ENCODE measurements around the gene EDDM3A.
"Not testable (repeated sequence)": the region's sequence is repeated elsewhere in the genome, so short reads cannot be mapped to it uniquely, and the experiment has no call there.

EDDM3A gene, protein sequence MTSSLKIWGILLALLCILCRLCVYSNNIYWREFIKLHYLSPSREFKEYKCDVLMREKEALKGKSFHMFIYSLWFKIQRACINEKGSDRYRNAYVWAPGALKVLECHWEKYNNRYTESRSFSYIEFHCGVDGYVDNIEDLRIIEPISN

DNA sequence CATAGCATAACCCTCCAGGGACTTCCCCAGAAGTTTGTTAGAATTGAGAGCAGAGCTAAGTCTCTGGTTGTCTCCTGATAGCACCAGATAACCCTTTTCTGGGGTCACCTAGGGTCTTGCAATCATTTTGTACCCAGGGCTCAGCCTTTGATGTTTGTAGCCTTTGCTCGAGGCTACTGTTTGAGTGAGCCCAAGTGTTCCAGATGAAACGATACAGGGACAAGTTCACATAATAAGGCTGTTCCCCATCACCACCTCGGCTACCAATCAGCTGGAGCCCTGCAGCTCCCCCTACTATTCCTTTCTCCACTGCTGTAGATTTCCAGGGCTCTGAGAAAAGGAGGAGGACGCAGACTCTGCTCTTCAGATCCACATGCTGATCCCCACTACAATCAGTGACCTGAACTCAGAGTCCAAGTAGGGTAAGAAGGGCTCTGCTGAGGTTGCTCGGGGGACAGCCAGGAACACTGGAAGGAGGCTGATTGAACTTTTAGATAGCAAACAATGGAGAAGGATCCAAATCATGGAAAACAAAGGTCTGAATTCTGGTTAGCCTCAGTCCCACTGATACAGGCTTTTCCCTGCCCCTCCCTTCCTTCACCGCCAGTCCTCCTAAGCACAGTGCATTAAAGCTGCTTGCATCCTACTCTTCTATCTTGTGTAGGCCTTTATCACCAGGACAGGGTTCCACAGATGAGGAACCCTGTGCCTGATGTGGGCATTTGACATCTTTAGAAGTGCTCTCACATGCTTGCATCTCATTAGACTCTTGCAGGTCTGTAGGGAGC is at the start of gene EDDM3A:
TSS of gene EDDM3A (plus strand) at position 317 of the 788 bp plus-strand sequence. CDS start 1,694 bp downstream, outside the sequence.
- FAIRE-seq, result no peak
- no peak for DNase-seq (ENCODE audit: extremely low spot score, insufficient read length, low read depth)

DNA sequence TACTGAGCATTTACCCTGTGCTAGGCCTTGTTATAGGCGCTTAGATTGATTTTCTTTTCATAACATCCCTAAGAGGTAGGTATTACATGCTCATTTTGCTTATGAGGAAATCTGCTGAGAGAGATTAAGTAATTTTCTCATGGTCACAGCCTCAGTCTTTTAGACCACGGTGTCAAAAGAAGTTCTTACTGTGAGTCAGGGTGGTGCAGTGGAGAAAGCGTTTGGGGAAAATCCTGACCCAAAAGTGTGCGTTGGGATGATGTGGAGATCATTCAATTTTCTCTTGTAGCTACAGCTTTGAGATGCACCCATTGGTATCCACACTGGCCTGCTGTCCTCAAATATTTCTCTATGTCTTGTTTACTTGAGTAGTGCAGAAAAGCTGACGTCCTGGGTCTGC is 48.9 kb upstream of the EDDM3A start:
- DNase-seq (ENCODE audit: extremely low spot score, insufficient read length, low read depth) (no peak), FAIRE-seq (no peak)

DNA sequence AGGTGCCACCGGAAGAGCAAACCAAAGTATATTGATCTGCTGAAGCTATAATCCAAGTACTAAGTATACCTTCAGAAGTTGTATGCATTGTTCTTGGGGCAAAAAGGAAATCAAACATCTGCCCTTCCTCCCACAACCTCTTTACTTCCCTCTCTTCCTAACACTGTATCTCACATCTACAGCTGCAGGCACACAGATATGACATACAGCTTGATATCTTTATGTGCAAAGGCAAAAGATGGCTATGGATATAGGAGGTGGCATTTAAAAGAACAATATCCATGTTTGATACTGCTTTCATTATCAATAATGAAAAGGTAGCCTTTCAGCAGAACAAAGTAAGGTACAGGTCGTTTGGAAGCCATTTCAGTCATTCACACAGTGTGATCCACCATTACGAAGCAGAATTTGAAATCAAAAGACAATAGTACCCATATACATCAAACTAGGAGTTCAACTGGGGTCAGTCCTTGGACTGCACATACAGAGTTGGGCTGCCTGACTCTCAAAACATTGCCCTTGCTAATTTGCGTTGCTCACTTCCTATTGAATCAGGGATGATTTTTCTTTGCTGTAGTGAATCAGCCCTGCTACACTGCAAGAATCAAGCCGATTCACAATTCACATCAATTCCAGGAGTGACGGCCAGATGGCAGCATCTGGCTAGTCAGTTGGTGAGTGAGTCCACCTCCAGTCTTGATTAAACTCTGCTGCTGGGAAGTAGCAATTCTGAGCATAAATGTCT is 48.2 kb upstream of the EDDM3A start:
- no peak for DNase-seq (ENCODE audit: extremely low spot score, insufficient read length, low read depth)
- FAIRE-seq, result peak; percentile 84

DNA sequence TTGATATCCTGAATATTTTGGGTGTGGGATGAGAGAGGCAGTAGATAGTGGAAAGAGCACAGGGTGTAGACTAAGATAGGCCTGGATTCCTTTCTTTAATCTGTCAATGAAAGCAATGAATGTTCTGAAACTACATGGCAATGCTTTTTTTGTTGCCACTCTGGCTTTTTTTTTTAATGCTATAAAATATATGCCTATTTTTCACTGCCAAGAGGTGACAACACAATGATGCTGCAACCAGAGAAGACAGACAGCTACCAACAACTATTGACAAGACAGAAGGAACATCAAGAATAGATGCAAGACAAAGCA is 47.7 kb upstream of the EDDM3A start:
- FAIRE-seq, result no peak

DNA sequence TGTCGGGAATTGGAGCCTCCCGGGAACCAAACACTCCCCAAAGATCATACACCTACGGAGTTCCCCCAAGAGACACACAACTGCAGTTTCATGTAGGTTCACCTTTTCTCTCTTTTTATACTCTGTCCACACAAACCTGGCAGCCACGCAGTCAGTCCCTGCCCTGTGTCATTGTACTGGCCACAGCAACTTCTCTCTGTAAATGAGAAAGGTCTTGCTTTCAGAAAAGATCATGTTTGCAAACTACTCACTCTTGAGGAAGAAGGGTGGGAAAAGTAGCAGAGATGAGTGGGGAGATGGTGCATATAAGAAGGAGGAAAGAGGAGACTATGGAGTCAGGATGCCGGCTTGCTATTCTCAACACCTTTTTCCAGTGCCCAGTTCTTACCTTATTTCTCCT is 46.8 kb upstream of the EDDM3A start:
- no peak for DNase-seq (ENCODE audit: extremely low spot score, insufficient read length, low read depth)
- FAIRE-seq, result no peak

More for the DNA sequence above, 47.7 kb upstream of the EDDM3A start:
- no peak for DNase-seq (ENCODE audit: extremely low spot score, insufficient read length, low read depth)

DNA sequence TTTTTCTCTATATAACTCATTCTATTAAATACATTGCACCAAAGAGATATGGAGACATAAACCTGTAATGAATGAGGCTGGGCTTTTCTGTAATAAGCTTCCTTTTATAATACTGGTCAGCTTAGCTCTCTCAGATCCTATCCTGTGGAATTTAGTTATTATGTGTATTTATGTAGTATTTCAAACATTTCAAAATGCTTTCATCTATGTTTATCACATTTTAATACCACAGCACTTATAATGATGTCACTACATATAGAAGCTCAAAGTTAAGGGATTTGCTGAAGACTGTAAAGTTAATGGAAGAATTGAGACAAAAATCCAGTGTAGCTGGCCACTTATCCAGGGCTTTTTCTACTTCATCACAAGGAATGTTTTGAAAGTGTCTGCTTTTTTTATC is 45.8 kb upstream of the EDDM3A start:
- DNase-seq (ENCODE audit: extremely low spot score, insufficient read length, low read depth) (no peak), FAIRE-seq (no peak)

DNA sequence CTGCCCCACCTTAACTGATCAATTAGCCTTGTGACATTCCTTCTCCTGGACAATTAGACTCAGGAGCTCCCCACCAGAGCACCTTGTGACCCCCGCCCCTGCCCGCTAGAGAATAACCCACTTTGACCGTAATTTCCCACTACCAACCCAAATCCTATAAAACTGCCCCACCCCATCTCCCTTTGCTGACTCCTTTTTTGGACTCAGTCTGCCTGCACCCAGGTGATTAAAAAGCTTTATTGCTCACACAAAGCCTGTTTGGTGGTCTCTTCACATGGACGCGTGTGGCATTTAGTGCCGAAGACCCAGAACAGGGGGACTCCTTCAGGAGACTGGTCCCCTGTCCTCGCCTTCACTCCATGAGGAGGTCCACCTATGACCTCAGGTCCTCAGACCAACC is 44.7 kb upstream of the EDDM3A start:
- FAIRE-seq; DNase-seq (ENCODE audit: extremely low spot score, insufficient read length, low read depth): not testable (repeated sequence)

DNA sequence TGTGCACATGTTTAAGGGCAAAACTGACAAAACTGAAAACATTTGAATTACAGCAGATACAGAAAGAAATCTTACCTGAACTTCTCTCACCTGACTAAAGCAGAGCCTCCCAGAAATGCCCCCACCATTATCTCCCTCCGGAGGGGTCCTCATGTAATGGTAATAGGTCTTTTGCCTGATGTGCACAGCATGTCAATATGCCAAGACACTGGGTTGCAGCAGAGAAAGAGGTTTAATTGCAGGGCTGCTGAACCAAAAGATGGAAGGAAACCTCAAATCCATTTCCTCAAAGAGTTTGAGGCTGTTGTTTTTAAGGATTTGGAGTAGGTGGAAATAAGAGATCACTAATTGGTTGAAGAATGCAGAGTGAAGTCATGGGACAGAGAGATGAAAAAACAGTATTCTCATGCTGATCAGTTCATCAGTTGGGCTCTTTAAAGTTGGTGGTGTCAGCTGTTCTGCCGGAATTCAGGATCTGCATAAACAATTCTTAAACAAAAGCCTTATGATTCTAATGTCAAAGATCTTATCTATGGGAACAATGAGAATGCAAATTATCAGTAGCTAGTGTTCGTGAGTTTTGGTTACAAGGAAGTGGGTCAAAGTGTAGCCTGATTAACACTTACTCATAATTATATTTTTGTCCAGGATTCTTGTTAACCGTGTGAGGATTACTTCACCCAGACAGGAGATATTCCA is 38.9 kb upstream of the EDDM3A start:
- DNase-seq (ENCODE audit: extremely low spot score, insufficient read length, low read depth), result no peak
- FAIRE-seq, result no peak

DNA sequence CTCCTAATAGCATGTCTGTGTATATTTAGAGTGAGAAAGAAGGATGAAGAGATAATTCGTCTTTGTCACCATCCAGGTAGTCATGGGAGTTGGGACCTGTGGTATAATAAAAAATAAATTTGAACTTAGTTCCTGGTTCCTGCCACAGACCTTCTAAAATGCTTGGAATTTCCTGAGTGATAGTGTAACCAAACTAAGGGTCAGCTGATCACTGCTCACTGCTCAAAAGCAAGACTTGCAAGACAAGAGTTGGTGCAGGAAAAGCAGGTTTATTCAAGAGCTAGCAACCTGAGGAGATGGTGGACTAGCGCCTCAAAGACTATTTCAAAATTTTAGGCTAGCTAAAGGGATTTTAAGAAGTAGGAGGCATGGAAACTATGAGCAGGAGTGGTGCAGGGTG is 38.1 kb upstream of the EDDM3A start:
- no peak for DNase-seq (ENCODE audit: extremely low spot score, insufficient read length, low read depth)
- no peak for FAIRE-seq

DNA sequence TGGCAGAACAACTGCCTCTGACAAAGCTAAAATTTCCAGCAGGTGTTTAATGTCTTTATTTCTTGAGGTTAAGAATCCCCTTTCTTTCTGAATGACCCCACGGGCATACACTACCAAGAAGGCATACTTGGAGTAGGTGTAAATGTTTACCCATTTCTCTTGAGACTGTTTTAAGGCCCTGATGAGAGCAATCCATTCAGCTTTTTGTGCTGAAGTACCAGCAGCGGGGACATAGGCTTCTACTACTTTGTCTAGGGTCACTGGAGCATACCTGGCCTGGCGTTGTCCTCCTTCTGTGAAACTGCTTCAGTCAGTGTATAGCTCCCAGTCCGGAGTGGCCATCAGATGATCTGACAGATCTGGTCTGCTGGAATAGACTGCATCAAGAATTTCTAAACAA is 34.4 kb upstream of the EDDM3A start:
- FAIRE-seq (no peak), DNase-seq (ENCODE audit: extremely low spot score, insufficient read length, low read depth) (no peak)

DNA sequence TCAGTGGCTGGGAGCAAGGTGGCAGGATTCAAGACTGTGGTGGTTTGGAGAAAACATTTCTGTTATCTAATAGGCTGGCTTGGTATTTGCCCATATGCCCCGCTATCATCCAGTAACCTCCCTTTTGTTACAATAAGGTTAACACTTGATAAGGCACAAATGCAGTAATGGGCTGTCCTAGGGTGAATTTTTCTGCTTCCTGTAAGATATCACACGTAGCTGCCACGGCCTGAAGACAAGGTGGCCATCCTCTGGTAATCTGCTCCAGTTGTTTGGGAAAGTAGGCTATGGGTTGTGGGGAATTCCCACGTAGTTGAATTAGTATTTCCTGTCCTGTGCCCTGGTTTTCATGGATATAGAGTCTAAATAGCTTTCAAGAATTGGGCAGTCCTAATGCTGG is 34.0 kb upstream of the EDDM3A start:
- no peak for FAIRE-seq
- no peak for DNase-seq (ENCODE audit: extremely low spot score, insufficient read length, low read depth)

DNA sequence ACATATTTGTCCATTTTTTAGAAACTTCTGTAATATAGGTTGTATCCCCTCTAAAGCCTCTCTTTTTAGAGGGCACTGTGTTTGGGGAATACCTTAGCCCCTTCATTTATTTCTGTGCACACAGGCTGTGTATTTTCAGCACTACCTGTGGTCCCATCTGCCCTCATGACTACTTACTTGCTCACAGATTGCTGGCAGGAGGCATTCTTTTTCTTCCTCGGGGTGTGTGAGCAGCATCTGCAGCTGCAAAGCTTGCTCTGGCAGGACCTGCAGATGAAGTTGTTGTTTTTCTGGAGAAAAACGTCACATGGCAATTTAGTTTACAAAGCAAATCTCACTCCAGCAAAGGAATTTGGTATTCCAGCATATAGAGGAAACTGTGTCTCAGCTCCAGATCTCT is 32.8 kb upstream of the EDDM3A start:
- DNase-seq (ENCODE audit: extremely low spot score, insufficient read length, low read depth) (no peak), FAIRE-seq (no peak)

DNA sequence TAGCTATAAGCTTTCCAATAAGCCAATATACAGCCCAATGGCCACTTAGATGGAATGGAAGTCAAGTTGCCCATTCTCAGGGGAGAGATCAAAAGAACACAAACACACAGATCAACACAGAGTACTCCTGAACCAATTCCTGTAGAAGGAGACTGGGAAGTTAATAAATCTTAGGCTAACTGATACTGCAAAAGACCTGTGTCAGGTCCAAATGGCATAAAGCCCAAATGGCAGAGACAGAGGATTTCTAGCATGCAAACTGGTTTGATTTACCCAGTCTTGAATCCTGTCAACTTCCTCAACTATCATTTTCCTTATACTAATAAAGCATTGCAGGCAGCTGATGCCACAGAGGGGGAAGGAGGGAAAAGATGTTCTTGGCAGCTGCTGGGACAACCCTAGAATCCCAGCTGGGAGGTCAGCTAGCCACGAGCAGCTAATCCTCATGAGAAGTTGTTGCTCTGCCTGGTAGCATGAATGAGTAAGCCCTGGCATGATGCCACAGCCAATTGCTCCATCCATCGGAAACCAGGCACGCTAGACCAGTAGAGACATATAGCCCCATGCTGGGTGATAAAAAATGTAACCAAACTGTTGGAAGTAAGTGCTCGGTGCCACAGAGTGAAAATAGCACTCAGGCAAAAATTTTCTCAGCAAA is 31.0 kb upstream of the EDDM3A start:
- DNase-seq (ENCODE audit: extremely low spot score, insufficient read length, low read depth) (no peak), FAIRE-seq (no peak)

DNA sequence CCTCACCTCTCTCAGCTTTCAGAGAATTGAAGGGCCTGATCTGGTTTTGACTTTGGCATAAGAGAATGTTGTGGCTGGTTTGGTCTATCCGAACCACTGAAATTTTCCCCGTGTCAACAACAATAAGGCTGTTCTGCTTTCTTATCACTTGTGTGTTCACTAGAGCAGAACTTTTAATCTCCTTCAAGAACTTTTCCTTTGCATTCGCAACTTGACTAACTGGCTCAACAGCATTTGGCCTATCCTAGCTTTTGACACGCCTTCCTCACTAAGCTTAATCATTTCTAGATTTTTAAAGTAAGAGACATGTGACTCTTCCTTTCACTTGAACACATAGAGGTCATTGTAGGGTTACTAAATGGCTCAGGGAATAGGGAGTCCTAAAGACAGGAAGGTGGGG is 25.9 kb upstream of the EDDM3A start:
- no peak for DNase-seq (ENCODE audit: extremely low spot score, insufficient read length, low read depth)
- FAIRE-seq, result no peak

DNA sequence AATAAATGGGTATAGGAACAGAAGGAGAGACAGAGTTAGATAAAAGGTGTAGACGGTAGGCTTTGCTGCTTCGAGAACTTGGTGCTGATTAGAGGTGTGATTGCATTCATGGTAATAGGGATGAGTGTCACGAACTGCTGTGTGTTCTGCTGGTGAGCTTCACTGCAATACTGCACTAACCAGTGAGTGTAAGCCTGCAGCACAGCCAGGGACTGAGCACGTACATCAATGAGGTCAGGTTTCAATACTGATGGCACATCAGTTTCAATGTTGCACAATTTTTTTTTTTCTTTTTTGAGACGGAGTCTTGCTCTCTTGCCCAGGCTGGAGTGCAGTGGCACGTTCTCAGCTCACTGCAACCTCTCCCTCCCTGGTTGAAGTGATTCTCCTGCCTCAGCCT is 24.9 kb upstream of the EDDM3A start:
- no peak for FAIRE-seq
- no peak for DNase-seq (ENCODE audit: extremely low spot score, insufficient read length, low read depth)

DNA sequence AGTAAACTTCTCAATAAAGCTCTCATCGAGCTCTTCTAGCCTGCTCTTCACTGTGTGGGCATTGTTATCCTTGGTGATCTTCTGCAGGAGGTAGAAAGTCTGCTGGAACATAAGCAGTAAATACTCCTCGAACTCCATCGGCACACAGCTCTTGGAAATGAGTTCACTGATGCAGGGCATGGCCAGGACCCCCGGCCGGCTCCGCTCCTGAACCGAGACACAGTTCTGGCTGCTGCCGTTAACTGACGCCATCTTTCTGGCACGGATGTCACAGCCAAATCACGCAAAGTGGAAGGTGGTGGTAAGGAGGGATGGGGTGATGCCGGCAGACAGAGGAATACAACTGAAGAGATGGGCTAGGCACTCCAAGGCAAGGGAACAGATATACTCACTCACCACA is 23.7 kb upstream of the EDDM3A start:
- no peak for DNase-seq (ENCODE audit: extremely low spot score, insufficient read length, low read depth)
- no peak for FAIRE-seq

DNA sequence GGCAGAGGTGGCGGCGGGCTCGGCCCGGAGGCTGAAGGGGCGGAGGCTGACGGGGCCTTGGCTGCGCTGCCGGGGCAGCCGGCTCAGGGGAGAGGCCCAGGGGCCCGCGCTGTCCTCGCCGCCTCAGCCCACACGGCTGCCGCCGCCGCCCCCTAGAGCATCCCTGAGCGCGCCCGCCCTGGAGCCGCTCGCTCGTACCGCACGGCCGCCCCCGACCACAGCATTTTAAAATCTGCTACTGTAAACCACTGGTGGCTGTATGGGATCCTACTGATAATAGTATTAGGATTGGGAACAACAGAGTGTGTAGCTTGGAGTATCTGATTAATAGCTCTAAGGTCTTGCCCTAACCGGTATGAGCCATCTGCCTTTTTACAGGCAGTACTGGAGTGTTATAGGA is 22.2 kb upstream of the EDDM3A start:
- FAIRE-seq (no peak), DNase-seq (ENCODE audit: extremely low spot score, insufficient read length, low read depth) (no peak)

DNA sequence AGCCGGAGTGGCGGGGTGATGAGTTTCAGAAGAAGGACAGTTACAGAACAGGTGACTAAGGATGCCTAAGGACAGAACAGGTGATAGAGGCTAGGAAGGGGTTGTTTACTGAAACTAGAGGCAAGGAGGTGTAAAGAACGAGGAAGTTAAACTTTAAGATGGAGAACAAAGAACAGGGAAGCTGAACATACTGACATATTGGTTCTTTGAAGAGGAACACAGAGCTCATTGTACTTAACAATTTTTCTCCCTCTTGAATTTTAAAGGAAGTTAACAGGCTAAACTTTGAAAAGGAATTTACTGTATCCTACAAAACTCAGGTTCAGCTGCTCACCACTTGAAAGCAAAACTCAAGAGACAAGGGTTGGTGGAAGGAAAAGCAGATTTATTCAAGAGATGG is 19.6 kb upstream of the EDDM3A start:
- not testable (repeated sequence) for FAIRE-seq; DNase-seq (ENCODE audit: extremely low spot score, insufficient read length, low read depth)

DNA sequence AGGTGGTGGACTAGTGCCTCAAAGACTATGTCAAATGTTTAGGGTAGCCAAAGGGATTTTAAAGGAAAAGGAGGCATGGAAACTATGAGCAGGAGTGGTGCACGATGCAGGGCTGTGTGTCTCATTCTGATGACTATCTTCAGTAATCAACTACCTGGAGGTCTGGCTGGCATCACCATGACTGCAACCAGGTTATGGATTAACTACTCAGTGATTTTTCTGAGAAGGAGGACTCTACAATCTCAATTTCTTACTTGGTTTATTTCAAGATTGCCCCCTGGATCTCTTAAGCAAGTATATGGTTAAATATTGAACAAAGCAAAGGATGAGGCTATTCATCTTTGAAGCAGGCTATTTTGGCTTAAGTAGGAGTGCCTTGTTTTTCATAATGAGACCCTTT is 19.2 kb upstream of the EDDM3A start:
- DNase-seq (ENCODE audit: extremely low spot score, insufficient read length, low read depth) (no peak), FAIRE-seq (no peak)

DNA sequence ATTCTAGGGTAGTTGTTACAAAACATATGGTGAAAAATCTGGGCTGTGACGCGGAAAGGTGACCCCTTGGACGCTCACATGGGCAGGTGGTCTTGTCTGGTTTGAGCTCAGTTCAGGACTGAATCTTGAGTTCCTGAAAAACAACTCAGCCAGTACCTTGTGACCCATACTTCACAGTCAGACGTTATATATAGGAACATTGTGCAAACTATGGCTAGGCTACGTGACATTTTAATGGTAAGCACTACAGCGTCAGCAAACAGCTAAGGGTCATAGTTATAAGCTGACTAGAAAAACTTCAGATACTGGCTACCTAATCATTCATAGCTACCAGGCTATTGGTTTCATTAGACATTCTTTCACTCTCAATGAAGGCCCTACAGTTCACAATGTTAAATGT is 14.8 kb upstream of the EDDM3A start:
- no peak for DNase-seq (ENCODE audit: extremely low spot score, insufficient read length, low read depth)
- no peak for FAIRE-seq
